Prostate gland (tissue), 2 donors: ENCODE data around the gene SLC16A10. TPM values are rescaled to one million over a fixed set of nuclear protein-coding genes. Genes with fewer than 3 reads are reported as not detected.
"Not testable (repeated sequence)": the region's sequence is repeated elsewhere in the genome, so short reads cannot be mapped to it uniquely, and the experiment has no call there.

Experiments used
- DNase-seq: peaks from one replicate; pipeline ENCODE4 v3.0.0-alpha.2; 2019; ENCODE audit warnings: low spot score
- H3K27ac ChIP-seq, 2 donors: fragments of 200-600 bp; sonication (generic); 2 replicates each; pipeline ENCODE4 v1.5.1; 2017 to 2019
- H3K27me3 ChIP-seq: fragments of 200-600 bp; sonication (generic); replicated peaks from 2 replicates; pipeline ENCODE4 v1.5.1; 2019; ENCODE audit not compliant: insufficient read depth
- H3K36me3 ChIP-seq, 2 donors: fragments of 200-600 bp; sonication (generic); 1 replicate in 1 of 2; 2 replicates in 1 of 2; pipeline versions ENCODE4 v1.5.1 to v1.8.1; 2017 to 2019
- H3K4me1 ChIP-seq: fragments of 200-600 bp; sonication (generic); replicated peaks from 2 replicates; pipeline ENCODE4 v1.5.1; 2019
- H3K4me3 ChIP-seq, 2 donors: fragments of 200-600 bp; sonication (generic); 2 replicates each; pipeline ENCODE4 v1.5.1; 2017 to 2019
- H3K9me3 ChIP-seq: fragments of 200-600 bp; sonication (generic); 2 replicates; pipeline ENCODE4 v1.5.1; 2017
- CTCF ChIP-seq, 4 experiments: fragments of 200-600 bp in 2 of 4; fragments of 450-650 bp in 2 of 4; sonication (generic) in 2 of 4; IDR thresholded peaks; 1 replicate in 3 of 4; 2 replicates in 1 of 4; pipeline ENCODE4 v1.5.1; 2016 to 2019; ENCODE audit warnings: antibody characterized with exemption in 4 of 4, mild to moderate bottlenecking in 2 of 4, moderate library complexity in 2 of 4
- POLR2A ChIP-seq: fragments of 450-650 bp; IDR thresholded peaks from one replicate; pipeline ENCODE4 v1.6.1; 2016; ENCODE audit warnings: antibody characterized with exemption, mild to moderate bottlenecking
- POLR2AphosphoS5 ChIP-seq: sonication (generic); formaldehyde crosslinking; IDR thresholded peaks from one replicate; pipeline ENCODE4 v1.6.1; 2017; ENCODE audit warnings: antibody characterized with exemption
- WGBS: methylation state at CpG from one replicate; pipeline ENCODE4 v1.1.5; 2018; 5-methylcytosine and 5-hydroxymethylcytosine counted together
- intact Hi-C: fragments of 100-400 bp; cut with DNase I; formaldehyde crosslinking; loops from one replicate; pipeline ENCODE4 v1.14.2; 2022
- total RNA-seq, 2 donors: library from RNA; depleted of rRNA; stranded (reverse); fragments of >200 nt; gene quantifications; one replicate each; pipeline ENCODE4 v1.1.0, GENCODE V29; 2016

SLC16A10 gene
- total RNA-seq, 2 donors from 2014 or later, result 11.5 to 12.5 TPM

GRCh38 chr6:111200350-111201243, 113.3 kb downstream of the SLC16A10 start:
- Histone ChIP-seq H3K4me1 (no peaks in the 10 kb centered on the region), H3K27me3 (no peaks in the 10 kb centered on the region), H3K36me3 (no peaks in the 10 kb centered on the region), H3K4me3 (no peak overlapping the region), H3K27ac (no peak overlapping the region), H3K9me3 (no peaks in the 10 kb centered on the region)
- WGBS, result 55% methylated on average over 8 of the region's 8 CpGs
- intact Hi-C loops, result no loop called here
- TF ChIP-seq POLR2A (no peak), POLR2AphosphoS5 (no peak), CTCF (IDR thresholded peaks at IDR 0.05) (no peak)
- no peak for DNase-seq

- H3K4me1 ChIP-seq, result no peaks in the 10 kb centered on the region
- intact Hi-C loops, result no loop called here
- H3K27me3 ChIP-seq, result no peaks in the 10 kb centered on the region
- H3K4me3 ChIP-seq, result no peak overlapping the region
- H3K27ac ChIP-seq, result no peak overlapping the region
- TF ChIP-seq CTCF (IDR thresholded peaks at IDR 0.05) (no peak), POLR2AphosphoS5 (no peak), POLR2A (no peak)
- no peaks in the 10 kb centered on the region for H3K36me3 ChIP-seq
- no peak for DNase-seq
- H3K9me3 ChIP-seq, result no peaks in the 10 kb centered on the region
- WGBS, result 63% methylated on average over 1 of the region's 1 CpG
Measured at GRCh38 chr6:111201244-111201554, 113.9 kb downstream of the SLC16A10 start.

GRCh38 chr6:111201764-111202163, 114.5 kb downstream of the SLC16A10 start:
- Histone ChIP-seq H3K4me1 (no peaks in the 10 kb centered on the region), H3K27me3 (no peaks in the 10 kb centered on the region), H3K4me3 (no peak overlapping the region), H3K36me3 (no peaks in the 10 kb centered on the region), H3K27ac (no peak overlapping the region), H3K9me3 (no peaks in the 10 kb centered on the region)
- 83% methylated on average over 3 of the region's 3 CpGs for WGBS
- no peak for DNase-seq
- intact Hi-C loops, result no loop called here
- TF ChIP-seq CTCF (IDR thresholded peaks at IDR 0.05) (no peak), POLR2AphosphoS5 (no peak), POLR2A (no peak)

GRCh38 chr6:111203539-111203938, 116.2 kb downstream of the SLC16A10 start:
- H3K27ac ChIP-seq, H3K4me1 ChIP-seq, H3K36me3 ChIP-seq, DNase-seq, intact Hi-C loops, H3K27me3 ChIP-seq, H3K9me3 ChIP-seq, H3K4me3 ChIP-seq: not testable (repeated sequence)
- 100% methylated on average over 4 of the region's 4 CpGs for WGBS

GRCh38 chr6:111204305-111204704, 117.0 kb downstream of the SLC16A10 start:
- no peaks in the 10 kb centered on the region for H3K36me3 ChIP-seq
- DNase-seq, result no peak
- no peak for TF ChIP-seq CTCF (IDR thresholded peaks at IDR 0.05)
- no peak for TF ChIP-seq POLR2A
- TF ChIP-seq POLR2AphosphoS5, result no peak
- intact Hi-C loops, result no loop called here
- H3K4me3 ChIP-seq, result no peak overlapping the region
- WGBS, result 37% methylated on average over 2 of the region's 2 CpGs
- no peaks in the 10 kb centered on the region for H3K9me3 ChIP-seq
- H3K27me3 ChIP-seq, result no peaks in the 10 kb centered on the region
- H3K27ac ChIP-seq, result no peak overlapping the region
- H3K4me1 ChIP-seq, result no peaks in the 10 kb centered on the region
